K562 (cell line): ENCODE results near the gene SKIC2. TPM values are rescaled to one million over a fixed set of nuclear protein-coding genes. Genes with fewer than 3 reads are reported as not detected.

Experiments
- ATF3 ChIP-seq, 2 experiments: fragments of 450-650 bp in 1 of 2; sonication (generic) in 1 of 2; formaldehyde crosslinking in 1 of 2; IDR thresholded peaks in 1 of 2; conservative IDR thresholded peaks in 1 of 2; 2 replicates each; pipeline versions ENCODE4 v1.6.1 to v1.8.1; 2016 to 2023; ENCODE audit warnings: mild to moderate bottlenecking in 2 of 2, moderate library complexity in 2 of 2, inconsistent platforms in 1 of 2, missing genetic modification reagents in 1 of 2
- CBFB ChIP-seq: sonication (generic); formaldehyde crosslinking; IDR thresholded peaks from 2 replicates; pipeline ENCODE4 v1.4.0; 2020; ENCODE audit warnings: mild to moderate bottlenecking, missing genetic modification reagents
- CHD1 ChIP-seq: fragments of 200-600 bp; sonication (generic); IDR thresholded peaks from one replicate; pipeline ENCODE4 v1.6.1; 2012; ENCODE audit warnings: mild to moderate bottlenecking, moderate library complexity, low read length, inconsistent platforms
- EWSR1 ChIP-seq: fragments of 450-650 bp; IDR thresholded peaks from 2 replicates; pipeline ENCODE4 v1.6.1; 2018; ENCODE audit warnings: borderline replicate concordance, mild to moderate bottlenecking, low read depth, moderate library complexity; ENCODE audit not compliant: partially characterized antibody
- FOXK1 ChIP-seq: sonication (generic); formaldehyde crosslinking; IDR thresholded peaks from 2 replicates; pipeline ENCODE4 v1.8.0; 2022; ENCODE audit warnings: missing genetic modification reagents, mild to moderate bottlenecking, borderline replicate concordance
- FUS ChIP-seq: fragments of 200-400 bp; formaldehyde crosslinking; optimal IDR thresholded peaks from 2 replicates; pipeline ENCODE3; 2017; ENCODE audit warnings: low read depth, low read length
- HDGF ChIP-seq: fragments of 450-650 bp; IDR thresholded peaks from 2 replicates; pipeline ENCODE4 v1.6.1; 2016
- HOMEZ ChIP-seq: fragments of 250-450 bp; sonication (Bioruptor Pico); IDR thresholded peaks from 2 replicates; pipeline ENCODE4 v1.4.0; 2020; ENCODE audit warnings: mild to moderate bottlenecking, moderate library complexity
- JUN ChIP-seq, 2 experiments: sonication (generic) in 1 of 2; formaldehyde crosslinking in 1 of 2; IDR thresholded peaks; 2 replicates each; pipeline versions ENCODE4 v1.6.1 to v1.8.0; 2012 to 2022; ENCODE audit warnings: borderline replicate concordance in 2 of 2, mild to moderate bottlenecking in 2 of 2, improper control_type of control experiment in 1 of 2, low read depth in 1 of 2, low read length in 1 of 2, missing genetic modification reagents in 1 of 2
- NCOR1 ChIP-seq: fragments of 450-650 bp; IDR thresholded peaks from 2 replicates; pipeline ENCODE4 v1.6.1; 2016; ENCODE audit warnings: mild to moderate bottlenecking, moderate library complexity
- NFXL1 ChIP-seq: fragments of 450-650 bp; formaldehyde crosslinking; IDR thresholded peaks from 2 replicates; pipeline ENCODE4 v1.4.0; 2021; ENCODE audit warnings: mild to moderate bottlenecking
- POLR2A ChIP-seq: fragments of 450-650 bp; conservative IDR thresholded peaks from 2 replicates; pipeline ENCODE4 v1.6.1; 2016
- SMARCA4 ChIP-seq: fragments of 450-650 bp; IDR thresholded peaks from 2 replicates; pipeline ENCODE4 v1.6.1; 2016
- SMARCC2 ChIP-seq: fragments of 450-650 bp; IDR thresholded peaks from 2 replicates; pipeline ENCODE4 v1.6.1; 2017; ENCODE audit warnings: antibody characterized with exemption, moderate library complexity, mild to moderate bottlenecking, low read depth
- SRSF9 ChIP-seq: fragments of 200-400 bp; formaldehyde crosslinking; IDR thresholded peaks from 2 replicates; pipeline ENCODE4 v1.6.1; 2017; ENCODE audit warnings: low read depth, low read length, borderline replicate concordance
- TEAD4 ChIP-seq, 2 experiments: sonication (generic) in 1 of 2; formaldehyde crosslinking in 1 of 2; IDR thresholded peaks; 2 replicates each; pipeline versions ENCODE4 v1.6.1 to v1.8.0; 2012 to 2022; ENCODE audit warnings: borderline replicate concordance in 1 of 2, inconsistent platforms in 1 of 2, low read length in 1 of 2, mild to moderate bottlenecking in 1 of 2, missing genetic modification reagents in 1 of 2
- USF1 ChIP-seq: sonication (generic); formaldehyde crosslinking; IDR thresholded peaks from 2 replicates; pipeline ENCODE4 v1.9.0; 2022; ENCODE audit warnings: mild to moderate bottlenecking, missing genetic modification reagents
- ZNF224 ChIP-seq: sonication (generic); formaldehyde crosslinking; IDR thresholded peaks from 2 replicates; pipeline ENCODE4 v1.8.0; 2022; ENCODE audit warnings: mild to moderate bottlenecking, missing genetic modification reagents
- ZNF57 ChIP-seq: fragments of 450-650 bp; formaldehyde crosslinking; IDR thresholded peaks from 2 replicates; pipeline ENCODE4 v1.4.0; 2020; ENCODE audit warnings: mild to moderate bottlenecking, moderate library complexity
- ZNF696 ChIP-seq: fragments of 250-450 bp; sonication (Bioruptor Pico); conservative IDR thresholded peaks from 2 replicates; pipeline ENCODE4 v1.4.0; 2020; ENCODE audit warnings: mild to moderate bottlenecking, moderate library complexity
- polyA plus RNA-seq, 8 experiments: library from polyadenylated mRNA; depleted of rRNA in 4 of 8; stranded (reverse) in 5 of 8; unstranded in 3 of 8; fragments of >200 nt; fragmentation: Nextera tagmentation in 2 of 8; fragmentation: Illumina TruSeq in 1 of 8; extraction: Ambion mirVana in 2 of 8; extraction: Trizol in 1 of 8; gene quantifications; 2 replicates each; pipeline versions ENCODE4 v1.2.1 to v1.2.3, GENCODE V29; 2011 to 2014; ENCODE audit warnings: inconsistent platforms in 1 of 8, missing spikeins in 1 of 8
- total RNA-seq, 7 experiments: library from RNA; depleted of rRNA in 6 of 7; stranded (reverse); fragments of >200 nt in 6 of 7; fragmentation: Illumina TruSeq in 2 of 7; extraction: Trizol in 2 of 7; gene quantifications; 2 replicates each; pipeline versions ENCODE4 v1.2.1 to v1.2.3, GENCODE V29; 2011 to 2021; ENCODE audit warnings: low replicate concordance in 1 of 7
- TF ChIP-seq, protein P1 (sequence below): fragments of 250-450 bp; sonication (Bioruptor Pico); IDR thresholded peaks from 2 replicates; pipeline ENCODE4 v1.8.0; 2021; ENCODE audit warnings: moderate library complexity, mild to moderate bottlenecking, inconsistent platforms
- TF ChIP-seq, protein P2 (sequence below), 2 experiments: fragments of 450-650 bp; IDR thresholded peaks; 2 replicates each; pipeline ENCODE4 v1.6.1; 2016

SKIC2 gene
- total and polyA plus RNA-seq, 9 of the 15 experiments (the other 6 are each of a cell fraction or from before 2014, with no cell fraction given): 3.3 to 94.6 (median 38.8) TPM

DNA sequence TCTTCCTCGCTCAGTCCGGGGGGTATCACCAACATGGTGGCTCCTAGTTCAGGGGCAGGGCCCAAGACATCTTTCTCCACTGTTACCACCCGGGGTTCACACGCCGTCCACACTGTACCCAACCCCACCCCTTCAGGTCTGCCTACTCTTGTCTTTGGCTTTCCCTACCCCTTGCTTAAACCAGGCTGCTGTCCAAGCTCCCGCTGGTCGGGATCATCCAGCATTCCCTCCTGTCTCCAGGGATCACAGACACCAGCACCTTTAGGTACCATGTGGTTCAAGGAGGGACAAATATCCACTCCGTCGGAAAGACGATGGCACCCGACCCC lies 599 bp upstream of the SKIC2 start (continued):
- TF ChIP-seq, protein P1, sequence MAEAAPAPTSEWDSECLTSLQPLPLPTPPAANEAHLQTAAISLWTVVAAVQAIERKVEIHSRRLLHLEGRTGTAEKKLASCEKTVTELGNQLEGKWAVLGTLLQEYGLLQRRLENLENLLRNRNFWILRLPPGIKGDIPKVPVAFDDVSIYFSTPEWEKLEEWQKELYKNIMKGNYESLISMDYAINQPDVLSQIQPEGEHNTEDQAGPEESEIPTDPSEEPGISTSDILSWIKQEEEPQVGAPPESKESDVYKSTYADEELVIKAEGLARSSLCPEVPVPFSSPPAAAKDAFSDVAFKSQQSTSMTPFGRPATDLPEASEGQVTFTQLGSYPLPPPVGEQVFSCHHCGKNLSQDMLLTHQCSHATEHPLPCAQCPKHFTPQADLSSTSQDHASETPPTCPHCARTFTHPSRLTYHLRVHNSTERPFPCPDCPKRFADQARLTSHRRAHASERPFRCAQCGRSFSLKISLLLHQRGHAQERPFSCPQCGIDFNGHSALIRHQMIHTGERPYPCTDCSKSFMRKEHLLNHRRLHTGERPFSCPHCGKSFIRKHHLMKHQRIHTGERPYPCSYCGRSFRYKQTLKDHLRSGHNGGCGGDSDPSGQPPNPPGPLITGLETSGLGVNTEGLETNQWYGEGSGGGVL (CRISPR knock-in tag): no peak
- TF ChIP-seq ZNF696 (CRISPR knock-in tag) (no peak), NCOR1 (no peak), EWSR1 (no peak), HOMEZ (CRISPR knock-in tag) (0 out of 2 replicates have a peak, but pooled peaks have one; percentile 52), TEAD4 (IDR thresholded peaks at IDR 0.05; ENCODE audit: low read length) (no peak), TEAD4 (CRISPR knock-in tag; IDR thresholded peaks at IDR 0.05; ENCODE audit: borderline replicate concordance) (peak; percentile 90; the same call in 1 of the 2 replicates), SRSF9 (no peak), SMARCC2 (0 out of 2 replicates have a peak, but pooled peaks have one; percentile 16), CBFB (CRISPR knock-in tag) (no peak), FOXK1 (CRISPR knock-in tag) (peak; percentile 78; the same call in 1 of the 2 replicates), USF1 (CRISPR knock-in tag) (peak; percentile 27), CHD1 (peak; percentile 71), ZNF57 (CRISPR knock-in tag) (no peak), ATF3 (IDR thresholded peaks at IDR 0.05) (no peak), ATF3 (CRISPR knock-in tag; conservative IDR thresholded peaks at IDR 0.05) (0 out of 2 replicates have a peak, but pooled peaks have one; percentile 65), JUN (IDR thresholded peaks at IDR 0.05; ENCODE audit: borderline replicate concordance, low read depth, low read length) (no peak), JUN (CRISPR knock-in tag; IDR thresholded peaks at IDR 0.05; ENCODE audit: borderline replicate concordance) (peak; percentile 71; the same call in 1 of the 2 replicates), NFXL1 (CRISPR knock-in tag) (0 out of 2 replicates have a peak, but pooled peaks have one; percentile 44), FUS (no peak), POLR2A (no peak), ZNF224 (CRISPR knock-in tag) (peak; percentile 43; the same call in 1 of the 2 replicates), SMARCA4 (0 out of 2 replicates have a peak, but pooled peaks have one; percentile 26), HDGF (no peak)
- TF ChIP-seq, protein P2, sequence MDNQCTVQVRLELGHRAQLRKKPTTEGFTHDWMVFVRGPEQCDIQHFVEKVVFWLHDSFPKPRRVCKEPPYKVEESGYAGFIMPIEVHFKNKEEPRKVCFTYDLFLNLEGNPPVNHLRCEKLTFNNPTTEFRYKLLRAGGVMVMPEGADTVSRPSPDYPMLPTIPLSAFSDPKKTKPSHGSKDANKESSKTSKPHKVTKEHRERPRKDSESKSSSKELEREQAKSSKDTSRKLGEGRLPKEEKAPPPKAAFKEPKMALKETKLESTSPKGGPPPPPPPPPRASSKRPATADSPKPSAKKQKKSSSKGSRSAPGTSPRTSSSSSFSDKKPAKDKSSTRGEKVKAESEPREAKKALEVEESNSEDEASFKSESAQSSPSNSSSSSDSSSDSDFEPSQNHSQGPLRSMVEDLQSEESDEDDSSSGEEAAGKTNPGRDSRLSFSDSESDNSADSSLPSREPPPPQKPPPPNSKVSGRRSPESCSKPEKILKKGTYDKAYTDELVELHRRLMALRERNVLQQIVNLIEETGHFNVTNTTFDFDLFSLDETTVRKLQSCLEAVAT (IDR thresholded peaks at IDR 0.05): 0 out of 4 replicates have a peak, but pooled peaks of 1 of the 2 experiments have one; percentile 19
